K562 (cell line): Measurements from ENCODE around the gene MAP4K5. TPM values are rescaled to one million over a fixed set of nuclear protein-coding genes. Genes with fewer than 3 reads are reported as not detected.
A peak's percentile ranks its signal among the peaks of the same experiment; 100 is the strongest.
"Not testable (repeated sequence)": the region's sequence is repeated elsewhere in the genome, so short reads cannot be mapped to it uniquely, and the experiment has no call there.

Experiments
- ATAC-seq: fragments of 200-7000 bp; cut with Tn5 transposase; 3 replicates; pipeline ENCODE4 v1.9.1; 2020; ENCODE audit warnings: moderate library complexity
- BruUV-seq: library from RNA; stranded (reverse); fragments of 400-500 nt; replicated peaks from 2 replicates; lab custom pipeline; 2021; lab: Mats Ljungman, UMichigan
- CTCF ChIA-PET: fragments of 300-600 bp; formaldehyde crosslinking; extraction: SDS; loops from one replicate; lab custom pipeline; 2021; ENCODE audit warnings: low intra/inter-chr PET ratio; lab: Yijun Ruan, JAX
- POLR2A ChIA-PET: fragments of 300-600, 350-650 bp; sonication (Branson Sonifier 250); formaldehyde crosslinking; extraction: SDS; loops from one replicate; lab custom pipeline; 2021; ENCODE audit warnings: antibody characterized with exemption, inconsistent platforms; lab: Yijun Ruan, JAX
- DNase-seq, 4 experiments: peaks; one replicate each; pipeline versions ENCODE4 v3.0.0 to v3.0.0-alpha.2; 2011 to 2018; ENCODE audit warnings: low spot score in 3 of 4, mixed read lengths in 3 of 4; ENCODE audit errors: extremely low read depth in 1 of 4
- FAIRE-seq: peaks from 2 replicates; lab custom pipeline; 2011; peaks lifted over from hg19 to GRCh38; lab: Jason Lieb, UNC
- H2AFZ ChIP-seq: 2 replicates; pipeline ENCODE4 v1.6.0; 2011; ENCODE audit warnings: low read depth, low read length, control low read depth, inconsistent platforms
- H3K27ac ChIP-seq: fragments of 200-600 bp; 3 replicates; pipeline ENCODE4 v1.8.0; 2011; ENCODE audit warnings: low read depth, mild to moderate bottlenecking, control low read depth, inconsistent platforms, low read length, moderate library complexity, mixed read lengths; ENCODE audit errors: extremely low read depth
- H3K27me3 ChIP-seq, 2 experiments: fragments of 300-600 bp in 1 of 2; 2 replicates in 1 of 2; 3 replicates in 1 of 2; pipeline versions ENCODE4 v1.6.0 to v1.8.0; 2011; ENCODE audit warnings: inconsistent platforms in 2 of 2, low read length in 2 of 2, mild to moderate bottlenecking in 1 of 2, mixed read lengths in 1 of 2, moderate library complexity in 1 of 2; ENCODE audit not compliant: control insufficient read depth in 2 of 2, insufficient read depth in 2 of 2
- H3K36me3 ChIP-seq: fragments of 300-600 bp; 3 replicates; pipeline ENCODE4 v1.8.0; 2011; ENCODE audit warnings: mild to moderate bottlenecking, low read length, inconsistent platforms; ENCODE audit not compliant: control insufficient read depth, insufficient read depth
- H3K4me1 ChIP-seq, 2 experiments: fragments of 200-600 bp in 1 of 2; replicated peaks in 1 of 2; 2 replicates in 1 of 2; 3 replicates in 1 of 2; pipeline versions ENCODE4 v1.5.1 to v1.8.0; 2011; ENCODE audit warnings: inconsistent platforms in 2 of 2, low read length in 2 of 2, mild to moderate bottlenecking in 1 of 2, mixed read lengths in 1 of 2, moderate library complexity in 1 of 2; ENCODE audit not compliant: control insufficient read depth in 2 of 2, insufficient read depth in 2 of 2
- H3K4me2 ChIP-seq: 2 replicates; pipeline ENCODE4 v1.6.1; 2011; ENCODE audit warnings: low read length, control low read depth, inconsistent platforms, mixed read lengths; ENCODE audit not compliant: insufficient read depth
- H3K4me3 ChIP-seq: fragments of 200-600 bp; sonication (generic), shearing (Covaris generic); 2 replicates; pipeline ENCODE4 v1.5.1; 2016; ENCODE audit warnings: control low read depth, inconsistent platforms
- H3K79me2 ChIP-seq: fragments of 200-600 bp; 3 replicates; pipeline ENCODE4 v1.8.0; 2011; ENCODE audit warnings: low read length, inconsistent platforms; ENCODE audit not compliant: control insufficient read depth, insufficient read depth
- H3K9ac ChIP-seq, 2 experiments: 2 replicates each; pipeline versions ENCODE4 v1.6.0 to v1.6.1; 2011; ENCODE audit warnings: low read depth in 2 of 2, low read length in 2 of 2, control low read depth in 1 of 2, inconsistent platforms in 1 of 2, mild to moderate bottlenecking in 1 of 2, mixed read lengths in 1 of 2; ENCODE audit not compliant: insufficient read depth in 1 of 2
- H3K9me1 ChIP-seq: one replicate; pipeline ENCODE4 v1.6.0; 2011; ENCODE audit warnings: inconsistent platforms, mild to moderate bottlenecking, low read length, moderate library complexity; ENCODE audit not compliant: control insufficient read depth, insufficient read depth
- H3K9me3 ChIP-seq: replicated peaks from 2 replicates; pipeline ENCODE4 v1.5.1; 2011; ENCODE audit warnings: low read depth, low read length, inconsistent platforms; ENCODE audit not compliant: control insufficient read depth, insufficient read depth
- H4K20me1 ChIP-seq: replicated peaks from 2 replicates; pipeline ENCODE4 v1.6.1; 2011; ENCODE audit warnings: low read length, inconsistent platforms, mixed read lengths; ENCODE audit not compliant: control insufficient read depth, insufficient read depth
- TFAP4 ChIP-seq: sonication (generic); formaldehyde crosslinking; IDR thresholded peaks from 2 replicates; pipeline ENCODE4 v1.8.0; 2022; ENCODE audit warnings: missing genetic modification reagents, mild to moderate bottlenecking, moderate library complexity, borderline replicate concordance
- WGBS: fragments of 100-300 bp; shearing (Covaris generic); methylation state at CpG from one replicate; pipeline ENCODE4 v1.1.6; 2016; ENCODE audit warnings: low coverage, mixed read lengths; ENCODE audit not compliant: insufficient coverage; ENCODE audit errors: missing lambda C conversion rate; 5-methylcytosine and 5-hydroxymethylcytosine counted together
- in situ Hi-C: fragments of 300-500 bp; cut with MboI; formaldehyde crosslinking; loops from 4 replicates; pipeline ENCODE4 v1.15.0; 2018; ENCODE audit warnings: inconsistent platforms, mixed read lengths
- intact Hi-C: fragments of 100-400 bp; cut with micrococcal nuclease; formaldehyde crosslinking; loops from 2 replicates; pipeline ENCODE4 v1.14.2; 2022
- polyA plus RNA-seq, 8 experiments: library from polyadenylated mRNA; depleted of rRNA in 4 of 8; stranded (reverse) in 5 of 8; unstranded in 3 of 8; fragments of >200 nt; fragmentation: Nextera tagmentation in 2 of 8; fragmentation: Illumina TruSeq in 1 of 8; extraction: Ambion mirVana in 2 of 8; extraction: Trizol in 1 of 8; gene quantifications; 2 replicates each; pipeline versions ENCODE4 v1.2.1 to v1.2.3, GENCODE V29; 2011 to 2014; ENCODE audit warnings: inconsistent platforms in 1 of 8, missing spikeins in 1 of 8
- total RNA-seq, 7 experiments: library from RNA; depleted of rRNA in 6 of 7; stranded (reverse); fragments of >200 nt in 6 of 7; fragmentation: Illumina TruSeq in 2 of 7; extraction: Trizol in 2 of 7; gene quantifications; 2 replicates each; pipeline versions ENCODE4 v1.2.1 to v1.2.3, GENCODE V29; 2011 to 2021; ENCODE audit warnings: low replicate concordance in 1 of 7

MAP4K5 gene
- total and polyA plus RNA-seq, 9 of the 15 experiments (the other 6 are each of a cell fraction or from before 2014, with no cell fraction given), result 5.9 to 29.4 (median 18.0) TPM

- 0 out of 2 replicates have a peak, but pooled peaks have one; percentile 18 for TF ChIP-seq TFAP4 (CRISPR knock-in tag)
Observed at GRCh38 chr14:50559990-50560930, 27.9 kb upstream of the MAP4K5 start, which contains the start of gene ATL1 (continued).

- H3K27me3 ChIP-seq, ATAC-seq, CTCF ChIA-PET, POLR2A ChIA-PET, H3K79me2 ChIP-seq, H3K9me1 ChIP-seq, H3K4me1 ChIP-seq, H3K9me3 ChIP-seq, H3K4me2 ChIP-seq, H3K27ac ChIP-seq, H4K20me1 ChIP-seq, in situ Hi-C loops, H3K9ac ChIP-seq, DNase-seq, FAIRE-seq, intact Hi-C loops, H3K4me3 ChIP-seq, BruUV-seq, H2AFZ ChIP-seq, H3K36me3 ChIP-seq: not testable (repeated sequence)
- WGBS, result 0% methylated on average over 3 of the region's 3 CpGs
Observed at GRCh38 chr14:50552796-50553195, 20.4 kb upstream of the MAP4K5 start.
